Measurements from ENCODE around the gene TTYH2. TPM values are rescaled to one million over a fixed set of nuclear protein-coding genes. Genes with fewer than 3 reads are reported as not detected.

The TTYH2 gene
- total RNA-seq, 4 donors from 2014 or later: 22.6 to 37.2 (median 26.4) TPM

DNA sequence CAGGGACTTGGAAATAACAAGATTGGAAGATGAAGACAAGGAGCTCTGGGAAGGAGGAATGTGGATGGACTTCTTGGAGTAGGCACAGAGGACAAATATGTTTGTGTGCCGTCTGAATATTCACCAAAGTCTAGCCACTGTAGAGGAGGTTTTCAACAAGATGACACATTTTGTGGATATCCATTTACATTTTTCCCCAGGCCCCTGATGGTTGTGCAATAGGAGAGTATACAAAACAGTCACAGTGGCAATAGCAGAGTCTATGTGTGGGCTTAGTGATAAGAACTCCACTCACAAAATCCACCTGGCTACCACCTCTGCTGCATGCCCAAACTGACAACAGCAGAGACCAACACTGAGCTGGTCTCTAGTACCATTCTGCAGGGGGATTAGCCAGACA lies 42.4 kb upstream of the TTYH2 start:
- H3K4me1 ChIP-seq: no peaks in the 10 kb centered on the region
- no peak for DNase-seq (ENCODE audit: low spot score in 2 of 2)
- no peaks in the 10 kb centered on the region for H3K36me3 ChIP-seq
- peaks cover 0 to 13% of the 10 kb centered on the region in 2 donors for H3K27me3 ChIP-seq
- no peak overlapping the region for H3K4me3 ChIP-seq
- TF ChIP-seq EP300 (IDR thresholded peaks at IDR 0.05) (no peak), POLR2A (IDR thresholded peaks at IDR 0.05) (no peak)
- TF ChIP-seq, protein P1, sequence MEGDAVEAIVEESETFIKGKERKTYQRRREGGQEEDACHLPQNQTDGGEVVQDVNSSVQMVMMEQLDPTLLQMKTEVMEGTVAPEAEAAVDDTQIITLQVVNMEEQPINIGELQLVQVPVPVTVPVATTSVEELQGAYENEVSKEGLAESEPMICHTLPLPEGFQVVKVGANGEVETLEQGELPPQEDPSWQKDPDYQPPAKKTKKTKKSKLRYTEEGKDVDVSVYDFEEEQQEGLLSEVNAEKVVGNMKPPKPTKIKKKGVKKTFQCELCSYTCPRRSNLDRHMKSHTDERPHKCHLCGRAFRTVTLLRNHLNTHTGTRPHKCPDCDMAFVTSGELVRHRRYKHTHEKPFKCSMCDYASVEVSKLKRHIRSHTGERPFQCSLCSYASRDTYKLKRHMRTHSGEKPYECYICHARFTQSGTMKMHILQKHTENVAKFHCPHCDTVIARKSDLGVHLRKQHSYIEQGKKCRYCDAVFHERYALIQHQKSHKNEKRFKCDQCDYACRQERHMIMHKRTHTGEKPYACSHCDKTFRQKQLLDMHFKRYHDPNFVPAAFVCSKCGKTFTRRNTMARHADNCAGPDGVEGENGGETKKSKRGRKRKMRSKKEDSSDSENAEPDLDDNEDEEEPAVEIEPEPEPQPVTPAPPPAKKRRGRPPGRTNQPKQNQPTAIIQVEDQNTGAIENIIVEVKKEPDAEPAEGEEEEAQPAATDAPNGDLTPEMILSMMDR (IDR thresholded peaks at IDR 0.05): no peak
- WGBS, 2 donors: 64 to 87% methylated on average over 1 of the region's 1 CpG
- no peak overlapping the region for H3K27ac ChIP-seq
- H3K9me3 ChIP-seq: peaks cover 0 to 10% (median 0%) of the 10 kb centered on the region in 4 donors

DNA sequence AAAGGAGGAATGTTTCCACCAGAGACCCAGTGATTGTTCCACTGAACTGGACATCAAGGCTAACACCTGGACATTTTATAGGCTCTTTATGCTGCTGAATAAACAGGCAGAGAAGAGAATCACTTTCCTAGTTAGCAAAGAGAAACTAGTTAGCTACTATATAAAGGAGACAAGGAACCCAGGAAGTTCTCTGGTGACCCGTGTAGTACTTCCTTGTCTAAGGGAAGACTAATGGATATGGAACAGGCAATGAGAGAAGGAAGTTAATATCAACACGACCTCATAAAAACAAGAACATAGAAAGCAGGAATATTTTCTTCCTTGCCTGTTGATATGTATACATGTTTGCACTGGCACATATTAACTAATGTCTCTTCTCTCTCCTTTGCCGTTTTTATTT lies 40.7 kb upstream of the TTYH2 start:
- H3K27ac ChIP-seq: no peak overlapping the region
- no peak for TF ChIP-seq POLR2A (IDR thresholded peaks at IDR 0.05)
- TF ChIP-seq EP300 (IDR thresholded peaks at IDR 0.05): no peak
- TF ChIP-seq, protein P1 (IDR thresholded peaks at IDR 0.05): no peak
- no peaks in the 10 kb centered on the region for H3K4me1 ChIP-seq
- H3K36me3 ChIP-seq: no peaks in the 10 kb centered on the region
- peaks cover 0 to 23% of the 10 kb centered on the region in 2 donors for H3K27me3 ChIP-seq
- no peak for DNase-seq (ENCODE audit: low spot score in 2 of 2)
- WGBS, 2 donors: 58 to 68% methylated on average over 3 of the region's 3 CpGs
- no peaks in the 10 kb centered on the region for H3K9me3 ChIP-seq
- no peak overlapping the region for H3K4me3 ChIP-seq

DNA sequence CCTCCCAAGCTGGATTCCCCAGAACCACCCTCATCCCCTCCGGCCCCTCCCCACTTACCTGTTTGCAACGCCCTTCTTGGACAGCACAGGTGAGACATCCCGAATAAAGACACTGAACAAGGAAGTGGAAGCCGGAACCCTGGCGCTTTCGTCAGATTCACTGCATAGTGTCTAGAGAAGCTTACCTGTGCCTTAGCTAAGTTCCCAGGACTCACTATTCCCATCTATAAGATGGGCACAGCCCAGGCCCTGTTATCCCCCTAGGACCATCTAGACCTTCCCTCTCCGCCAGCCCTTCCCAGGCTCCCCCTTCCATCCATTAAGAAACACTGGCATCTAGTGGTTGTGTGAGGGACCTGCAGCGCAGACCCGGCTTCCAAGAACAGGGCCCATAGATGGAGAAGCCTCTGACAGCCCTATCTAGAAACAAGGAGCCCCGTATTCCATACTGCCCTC lies 36.8 kb upstream of the TTYH2 start:
- Histone ChIP-seq H3K9me3 (no peaks in the 10 kb centered on the region), H3K4me3 (no peak overlapping the region), H3K4me1 (no peaks in the 10 kb centered on the region), H3K27ac (no peak overlapping the region), H3K27me3 (peaks cover 0 to 38% of the 10 kb centered on the region in 2 donors), H3K36me3 (no peaks in the 10 kb centered on the region)
- TF ChIP-seq, protein P1 (IDR thresholded peaks at IDR 0.05): peak; percentile 72 to 79 (median 74)
- no peak for TF ChIP-seq POLR2A (IDR thresholded peaks at IDR 0.05)
- peak; percentile 30 to 72 for DNase-seq (ENCODE audit: low spot score in 2 of 2)
- WGBS, 2 donors: 40 to 46% methylated on average over 10 of the region's 10 CpGs

- WGBS, 2 donors: 8 to 57% methylated on average over 1 of the region's 1 CpG
- no peak for DNase-seq (ENCODE audit: low spot score in 2 of 2)
- H3K27ac ChIP-seq: no peak overlapping the region
- no peaks in the 10 kb centered on the region for H3K9me3 ChIP-seq
- no peaks in the 10 kb centered on the region for H3K36me3 ChIP-seq
- H3K4me3 ChIP-seq: no peak overlapping the region
- TF ChIP-seq EP300 (IDR thresholded peaks at IDR 0.05): no peak
- TF ChIP-seq, protein P1 (IDR thresholded peaks at IDR 0.05): peak in 1 of 5 experiments; percentile 1
- no peaks in the 10 kb centered on the region for H3K4me1 ChIP-seq
- H3K27me3 ChIP-seq: peaks cover 0 to 42% of the 10 kb centered on the region in 2 donors
These were observed 36.3 kb upstream of the TTYH2 start for GRCh38 chr17:74177018-74177450.

GRCh38 chr17:74179576-74179975 lies 33.8 kb upstream of the TTYH2 start:
- no peaks in the 10 kb centered on the region for H3K4me1 ChIP-seq

More at GRCh38 chr17:74179576-74179975, 33.8 kb upstream of the TTYH2 start:
- 74 to 76% methylated on average over 4 of the region's 4 CpGs for WGBS, 2 donors
- no peak for TF ChIP-seq POLR2A (IDR thresholded peaks at IDR 0.05)
- no peak for TF ChIP-seq EP300 (IDR thresholded peaks at IDR 0.05)
- TF ChIP-seq, protein P1 (IDR thresholded peaks at IDR 0.05): no peak
- Histone ChIP-seq H3K27ac (no peak overlapping the region), H3K36me3 (no peaks in the 10 kb centered on the region), H3K27me3 (peaks cover 0 to 56% of the 10 kb centered on the region in 2 donors), H3K4me3 (no peak overlapping the region), H3K9me3 (no peaks in the 10 kb centered on the region)
- DNase-seq (ENCODE audit: low spot score in 2 of 2): no peak

Measured in tibial nerve (tissue), 4 donors.